ENCODE results near the gene ZNF22. TPM values are rescaled to one million over a fixed set of nuclear protein-coding genes. Genes with fewer than 3 reads are reported as not detected.
A peak's percentile ranks its signal among the peaks of the same experiment; 100 is the strongest.

Gene ZNF22
- total RNA-seq, 1 experiment from 2014 or later = 60.8 TPM

GRCh38 chr10:44968091-44968490 is 32.6 kb upstream of the ZNF22 start:
- H3K4me1 ChIP-seq = peaks cover 48% of the 10 kb centered on the region
- Mint-ChIP-seq H3K4me1 (ENCODE audit: low read depth, unreplicated experiment) (peaks cover 35% of the 10 kb centered on the region), H3K27me3 (ENCODE audit: insufficient read depth, unreplicated experiment) (no peaks in the 10 kb centered on the region), H3K4me3 (ENCODE audit: unreplicated experiment) (no peak overlapping the region), H3K9me3 (ENCODE audit: unreplicated experiment) (peaks cover 11% of the 10 kb centered on the region), H3K36me3 (ENCODE audit: insufficient read depth, unreplicated experiment) (peaks cover 7% of the 10 kb centered on the region), H3K27ac (ENCODE audit: unreplicated experiment) (no peak overlapping the region)
- no peak overlapping the region for H3K4me3 ChIP-seq (ENCODE audit: low read depth, low read length)
- BruUV-seq (replicated peaks) = no TSS peak
- DNase-seq = peak in 1 of 2 experiments; percentile 29
- H3K9me3 ChIP-seq = no peaks in the 10 kb centered on the region
- H3K36me3 ChIP-seq (ENCODE audit: control insufficient read depth, insufficient read depth, low read length) = 0 out of 2 replicates have a peak, but pooled peaks cover 4% of the 10 kb centered on the region
- no peak for TF ChIP-seq CTCF (IDR thresholded peaks at IDR 0.05; ENCODE audit: insufficient read depth in 1 of 2, low read depth in 1 of 2, low read length in 1 of 2, severe bottlenecking in 1 of 2, unreplicated experiment in 1 of 2)
- ChIA-PET CTCF (interaction anchor here (0.6 kb wide), 1 partner anchor 8 kb away, joined by 3 read pairs; the partner anchor contains the start of gene RASSF4), POLR2A (no interaction called here)
- intact Hi-C loops (cut with micrococcal nuclease; ENCODE audit: unreplicated experiment) = no loop called here
- H3K27me3 ChIP-seq (replicated peaks; ENCODE audit: control insufficient read depth, insufficient read depth, low read length) = no peaks in the 10 kb centered on the region

GRCh38 chr10:44968500-44969400 is 32.0 kb upstream of the ZNF22 start:
- ChIA-PET POLR2A (no interaction called here), CTCF (no interaction called here)
- Histone ChIP-seq H3K4me3 (ENCODE audit: low read depth, low read length) (no peak overlapping the region), H3K27me3 (replicated peaks; ENCODE audit: control insufficient read depth, insufficient read depth, low read length) (no peaks in the 10 kb centered on the region), H3K36me3 (ENCODE audit: control insufficient read depth, insufficient read depth, low read length) (0 out of 2 replicates have a peak, but pooled peaks cover 4% of the 10 kb centered on the region), H3K9me3 (no peaks in the 10 kb centered on the region), H3K4me1 (peaks cover 51% of the 10 kb centered on the region)
- TF ChIP-seq CTCF (IDR thresholded peaks at IDR 0.05; ENCODE audit: insufficient read depth in 1 of 2, low read depth in 1 of 2, low read length in 1 of 2, severe bottlenecking in 1 of 2, unreplicated experiment in 1 of 2) = no peak
- H3K9me3 Mint-ChIP-seq (ENCODE audit: unreplicated experiment) = peaks cover 11% of the 10 kb centered on the region
- intact Hi-C loops (cut with micrococcal nuclease; ENCODE audit: unreplicated experiment) = no loop called here
- peaks cover 6% of the 10 kb centered on the region for H3K36me3 Mint-ChIP-seq (ENCODE audit: insufficient read depth, unreplicated experiment)
- DNase-seq = peak in 1 of 2 experiments; percentile 22
- H3K4me1 Mint-ChIP-seq (ENCODE audit: low read depth, unreplicated experiment) = peaks cover 28% of the 10 kb centered on the region
- BruUV-seq (replicated peaks) = no TSS peak
- H3K27me3 Mint-ChIP-seq (ENCODE audit: insufficient read depth, unreplicated experiment) = no peaks in the 10 kb centered on the region
- no peak overlapping the region for H3K4me3 Mint-ChIP-seq (ENCODE audit: unreplicated experiment)
- no peak overlapping the region for H3K27ac Mint-ChIP-seq (ENCODE audit: unreplicated experiment)

GRCh38 chr10:44969854-44970253 is 30.9 kb upstream of the ZNF22 start:
- intact Hi-C loops (cut with micrococcal nuclease; ENCODE audit: unreplicated experiment) = no loop called here
- H3K9me3 Mint-ChIP-seq (ENCODE audit: unreplicated experiment) = peaks cover 11% of the 10 kb centered on the region
- no peak for DNase-seq
- 0 out of 2 replicates have a peak, but pooled peaks cover 4% of the 10 kb centered on the region for H3K36me3 ChIP-seq (ENCODE audit: control insufficient read depth, insufficient read depth, low read length)
- H3K27ac Mint-ChIP-seq (ENCODE audit: unreplicated experiment) = no peak overlapping the region
- TF ChIP-seq CTCF (IDR thresholded peaks at IDR 0.05; ENCODE audit: insufficient read depth in 1 of 2, low read depth in 1 of 2, low read length in 1 of 2, severe bottlenecking in 1 of 2, unreplicated experiment in 1 of 2) = no peak
- H3K4me3 Mint-ChIP-seq (ENCODE audit: unreplicated experiment) = no peak overlapping the region
- no peak overlapping the region for H3K4me3 ChIP-seq (ENCODE audit: low read depth, low read length)
- H3K4me1 Mint-ChIP-seq (ENCODE audit: low read depth, unreplicated experiment) = peaks cover 17% of the 10 kb centered on the region
- H3K36me3 Mint-ChIP-seq (ENCODE audit: insufficient read depth, unreplicated experiment) = peaks cover 6% of the 10 kb centered on the region
- POLR2A ChIA-PET = no interaction called here
- H3K27me3 Mint-ChIP-seq (ENCODE audit: insufficient read depth, unreplicated experiment) = no peaks in the 10 kb centered on the region
- no peaks in the 10 kb centered on the region for H3K27me3 ChIP-seq (replicated peaks; ENCODE audit: control insufficient read depth, insufficient read depth, low read length)
- BruUV-seq (replicated peaks) = no TSS peak
- peaks cover 51% of the 10 kb centered on the region for H3K4me1 ChIP-seq
- CTCF ChIA-PET = no interaction called here
- no peaks in the 10 kb centered on the region for H3K9me3 ChIP-seq
